Suprapubic skin (tissue), 4 donors: Measurements from ENCODE around the gene PRTFDC1.

Source experiments
- EP300 ChIP-seq: sonication (generic); formaldehyde crosslinking; IDR thresholded peaks from one replicate; pipeline ENCODE4 v1.6.1; 2017; ENCODE audit warnings: antibody characterized with exemption
- POLR2A ChIP-seq, 2 donors: fragments of 450-650 bp; IDR thresholded peaks; one replicate each; pipeline ENCODE4 v1.6.1; 2017; ENCODE audit warnings: antibody characterized with exemption in 2 of 2, mild to moderate bottlenecking in 2 of 2, moderate library complexity in 2 of 2
- POLR2AphosphoS5 ChIP-seq, 3 donors: sonication (generic); formaldehyde crosslinking; IDR thresholded peaks; one replicate each; pipeline ENCODE4 v1.6.1; 2017; ENCODE audit warnings: antibody characterized with exemption in 3 of 3
- TF ChIP-seq, protein P1 (sequence below), 2 donors: fragments of 200-600 bp in 1 of 2; fragments of 450-650 bp in 1 of 2; sonication (generic) in 1 of 2; IDR thresholded peaks; one replicate each; pipeline ENCODE4 v1.5.1; 2016 to 2019; ENCODE audit warnings: antibody characterized with exemption in 2 of 2, mild to moderate bottlenecking in 1 of 2, moderate library complexity in 1 of 2

DNA sequence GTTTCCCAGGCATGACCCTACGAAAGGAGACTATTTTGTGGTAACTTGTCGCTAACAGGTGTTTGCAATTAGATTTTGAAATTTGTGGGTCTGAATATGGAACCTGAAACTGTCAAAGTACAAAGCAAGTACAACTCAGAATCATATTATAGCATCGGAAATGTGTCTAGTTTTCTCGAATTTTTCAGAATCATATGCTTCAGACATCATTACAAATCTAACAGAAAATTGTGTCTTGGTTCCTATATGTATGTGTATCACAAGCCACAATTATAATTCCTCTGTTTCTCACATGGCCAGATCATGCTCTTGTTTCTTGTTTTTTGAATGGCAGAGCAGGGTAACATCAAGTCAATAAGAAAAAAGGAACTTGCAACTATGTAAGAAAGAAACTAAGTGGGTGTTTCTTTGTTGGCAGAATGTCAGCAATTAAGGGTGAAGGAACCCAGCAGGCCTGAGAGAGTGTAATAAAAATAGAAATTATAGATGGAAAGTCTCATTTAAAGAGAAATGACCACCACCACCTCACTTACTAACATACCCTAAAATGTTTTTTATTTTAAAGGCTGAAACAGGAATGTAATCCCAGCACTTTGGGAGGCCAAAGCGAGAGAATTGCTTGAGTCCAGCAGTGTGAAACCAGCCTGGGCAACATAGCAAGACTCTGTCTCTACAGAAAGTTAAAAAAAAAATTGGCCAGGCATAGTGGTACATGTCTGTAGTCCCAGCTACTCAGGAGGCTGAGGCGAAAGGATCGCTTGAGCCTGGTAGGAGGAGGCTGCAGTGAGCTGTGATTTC is 51.3 kb downstream of the PRTFDC1 start:
- TF ChIP-seq, protein P1, sequence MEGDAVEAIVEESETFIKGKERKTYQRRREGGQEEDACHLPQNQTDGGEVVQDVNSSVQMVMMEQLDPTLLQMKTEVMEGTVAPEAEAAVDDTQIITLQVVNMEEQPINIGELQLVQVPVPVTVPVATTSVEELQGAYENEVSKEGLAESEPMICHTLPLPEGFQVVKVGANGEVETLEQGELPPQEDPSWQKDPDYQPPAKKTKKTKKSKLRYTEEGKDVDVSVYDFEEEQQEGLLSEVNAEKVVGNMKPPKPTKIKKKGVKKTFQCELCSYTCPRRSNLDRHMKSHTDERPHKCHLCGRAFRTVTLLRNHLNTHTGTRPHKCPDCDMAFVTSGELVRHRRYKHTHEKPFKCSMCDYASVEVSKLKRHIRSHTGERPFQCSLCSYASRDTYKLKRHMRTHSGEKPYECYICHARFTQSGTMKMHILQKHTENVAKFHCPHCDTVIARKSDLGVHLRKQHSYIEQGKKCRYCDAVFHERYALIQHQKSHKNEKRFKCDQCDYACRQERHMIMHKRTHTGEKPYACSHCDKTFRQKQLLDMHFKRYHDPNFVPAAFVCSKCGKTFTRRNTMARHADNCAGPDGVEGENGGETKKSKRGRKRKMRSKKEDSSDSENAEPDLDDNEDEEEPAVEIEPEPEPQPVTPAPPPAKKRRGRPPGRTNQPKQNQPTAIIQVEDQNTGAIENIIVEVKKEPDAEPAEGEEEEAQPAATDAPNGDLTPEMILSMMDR (IDR thresholded peaks at IDR 0.05): no peak
- no peak for TF ChIP-seq POLR2A (IDR thresholded peaks at IDR 0.05)
- no peak for TF ChIP-seq EP300
- TF ChIP-seq POLR2AphosphoS5 (IDR thresholded peaks at IDR 0.05): no peak
